ENCODE measurements around the gene DNA2. TPM values are rescaled to one million over a fixed set of nuclear protein-coding genes. Genes with fewer than 3 reads are reported as not detected.

Gene DNA2
- total RNA-seq, 1 experiment from 2014 or later: 43.4 TPM

DNA sequence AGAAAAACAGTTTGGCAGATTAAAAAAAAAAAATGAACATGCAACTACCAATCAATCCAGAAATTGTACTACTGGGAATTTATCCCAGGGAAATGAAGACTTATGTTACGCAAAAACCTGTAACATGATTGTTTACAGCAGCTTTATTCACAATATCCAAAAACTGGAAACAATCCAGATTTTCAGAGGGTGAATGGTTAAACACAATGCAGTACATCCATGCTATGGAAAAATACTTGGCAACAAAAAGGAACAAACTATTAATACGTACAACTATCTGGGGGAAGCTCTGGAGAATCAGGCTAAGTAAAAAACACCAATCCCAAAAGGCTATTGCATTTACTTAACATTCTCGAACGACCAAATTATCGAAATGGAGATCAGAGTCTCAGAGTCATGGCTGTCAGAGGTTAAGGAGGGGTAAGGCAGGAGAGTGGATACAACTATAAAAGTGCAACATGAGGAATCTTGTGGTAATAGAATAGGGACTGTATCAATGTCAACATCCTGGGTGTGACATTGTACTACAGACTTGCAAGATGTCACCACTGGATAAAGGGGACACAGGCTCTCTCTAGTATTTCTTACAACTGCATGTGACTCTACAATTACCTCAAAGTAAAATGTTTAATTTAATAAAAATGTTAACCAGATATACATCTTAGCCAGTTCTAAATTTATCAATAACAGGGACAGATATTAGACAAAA lies 43.2 kb downstream of the DNA2 start:
- H2BK20ac ChIP-seq (ENCODE audit: low read depth, low read length, poor library complexity, severe bottlenecking): no peak overlapping the region
- peaks cover under 1% of the 10 kb centered on the region for H3K79me1 ChIP-seq (ENCODE audit: insufficient read depth, low read depth, low read length, poor library complexity, severe bottlenecking)
- H3K9ac ChIP-seq (ENCODE audit: extremely low read depth, insufficient read length, low read length): no peak overlapping the region
- H3K27me3 ChIP-seq (ENCODE audit: insufficient read depth, low read length): no peaks in the 10 kb centered on the region
- no peak overlapping the region for H3K18ac ChIP-seq (ENCODE audit: insufficient read length, low read depth, low read length)
- H3K23me2 ChIP-seq (ENCODE audit: insufficient read length, low read depth, low read length, poor library complexity, severe bottlenecking): no peaks in the 10 kb centered on the region
- no peak overlapping the region for H3K4ac ChIP-seq (ENCODE audit: low read depth, low read length)
- Mint-ChIP-seq H3K27me3 (ENCODE audit: low read depth) (no peaks in the 10 kb centered on the region), H3K4me1 (no peaks in the 10 kb centered on the region), H3K9me3 (no peaks in the 10 kb centered on the region), H3K27ac (no peak overlapping the region; a peak in 1 of 7 replicates), H3K36me3 (ENCODE audit: insufficient read depth in 1 of 3, low read depth in 3 of 3) (peaks cover 28 to 59% (median 58%) of the 10 kb centered on the region in 3 experiments; a peak in 6 of 7 replicates), H3K4me3 (no peak overlapping the region)
- no peak overlapping the region for H2BK15ac ChIP-seq (ENCODE audit: low read depth, low read length)
- no peaks in the 10 kb centered on the region for H3K9me3 ChIP-seq (ENCODE audit: control insufficient read depth, low read depth, low read length)
- H2AFZ ChIP-seq (ENCODE audit: low read length): no peak overlapping the region
- no CpG with 5 or more reads among the region's 5 CpGs for WGBS (ENCODE audit: extremely low coverage, insufficient read length, low lambda C conversion rate)
- H3K56ac ChIP-seq (ENCODE audit: insufficient read length, low read depth, low read length): no peak overlapping the region
- H2AK5ac ChIP-seq (ENCODE audit: insufficient read length, low read length): no peak overlapping the region
- H3K4me1 ChIP-seq (ENCODE audit: insufficient read depth, low read length): no peaks in the 10 kb centered on the region
- TF ChIP-seq, protein P1, sequence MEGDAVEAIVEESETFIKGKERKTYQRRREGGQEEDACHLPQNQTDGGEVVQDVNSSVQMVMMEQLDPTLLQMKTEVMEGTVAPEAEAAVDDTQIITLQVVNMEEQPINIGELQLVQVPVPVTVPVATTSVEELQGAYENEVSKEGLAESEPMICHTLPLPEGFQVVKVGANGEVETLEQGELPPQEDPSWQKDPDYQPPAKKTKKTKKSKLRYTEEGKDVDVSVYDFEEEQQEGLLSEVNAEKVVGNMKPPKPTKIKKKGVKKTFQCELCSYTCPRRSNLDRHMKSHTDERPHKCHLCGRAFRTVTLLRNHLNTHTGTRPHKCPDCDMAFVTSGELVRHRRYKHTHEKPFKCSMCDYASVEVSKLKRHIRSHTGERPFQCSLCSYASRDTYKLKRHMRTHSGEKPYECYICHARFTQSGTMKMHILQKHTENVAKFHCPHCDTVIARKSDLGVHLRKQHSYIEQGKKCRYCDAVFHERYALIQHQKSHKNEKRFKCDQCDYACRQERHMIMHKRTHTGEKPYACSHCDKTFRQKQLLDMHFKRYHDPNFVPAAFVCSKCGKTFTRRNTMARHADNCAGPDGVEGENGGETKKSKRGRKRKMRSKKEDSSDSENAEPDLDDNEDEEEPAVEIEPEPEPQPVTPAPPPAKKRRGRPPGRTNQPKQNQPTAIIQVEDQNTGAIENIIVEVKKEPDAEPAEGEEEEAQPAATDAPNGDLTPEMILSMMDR (conservative IDR thresholded peaks at IDR 0.05): no peak
- no peak overlapping the region for H3K27ac ChIP-seq (ENCODE audit: insufficient read length, low read depth, low read length)
- H4K91ac ChIP-seq (ENCODE audit: insufficient read length, low read depth, low read length): no peak overlapping the region
- no peak for DNase-seq
- H2BK5ac ChIP-seq (ENCODE audit: insufficient read length, low read length): no peak overlapping the region
- no peak overlapping the region for H2BK120ac ChIP-seq (ENCODE audit: low read depth, low read length, poor library complexity, severe bottlenecking)
- no peaks in the 10 kb centered on the region for H4K20me1 ChIP-seq (ENCODE audit: control insufficient read depth, insufficient read depth, insufficient read length)
- no peak overlapping the region for H3K23ac ChIP-seq (ENCODE audit: insufficient read length, low read depth, low read length)
- H3T11ph ChIP-seq (ENCODE audit: low read length): no peak overlapping the region
- no peak overlapping the region for H4K5ac ChIP-seq (ENCODE audit: insufficient read length, low read depth, low read length)
- H3K4me2 ChIP-seq (ENCODE audit: insufficient read depth, insufficient read length, low read length): no peak overlapping the region
- H2BK12ac ChIP-seq (ENCODE audit: insufficient read length, low read depth, low read length): no peak overlapping the region
- no peaks in the 10 kb centered on the region for H3K79me2 ChIP-seq (ENCODE audit: insufficient read depth, low read length)
- no peak overlapping the region for H4K8ac ChIP-seq (replicated peaks; ENCODE audit: insufficient read length, low read depth, low read length)
- H3K14ac ChIP-seq (ENCODE audit: insufficient read depth, low read length): no peak overlapping the region

All from H9 (cell line).